GM19238 (cell line): ENCODE data around the gene FBXO8.
"Not testable (repeated sequence)": the region's sequence is repeated elsewhere in the genome, so short reads cannot be mapped to it uniquely, and the experiment has no call there.

ENCODE experiments used
- DNase-seq: peaks from one replicate; pipeline ENCODE4 v3.0.0; 2011; ENCODE audit warnings: low spot score; ENCODE audit not compliant: insufficient read length

FBXO8 gene

GRCh38 chr4:174284487-174284886 lies 1.0 kb upstream of the FBXO8 start:
- no peak for DNase-seq

- DNase-seq, result peak; percentile 62
These were observed 496 bp downstream of the FBXO8 start for GRCh38 chr4:174282836-174283506.

- DNase-seq, result no peak
These were observed 1.6 kb downstream of the FBXO8 start for GRCh38 chr4:174281901-174282300.

- no peak for DNase-seq
These were observed 2.2 kb downstream of the FBXO8 start for GRCh38 chr4:174281182-174281737.

GRCh38 chr4:174279433-174280155 lies 3.9 kb downstream of the FBXO8 start:
- DNase-seq, result no peak

GRCh38 chr4:174278467-174278866 lies 5.0 kb downstream of the FBXO8 start:
- DNase-seq, result no peak

- no peak for DNase-seq
These were observed 6.0 kb downstream of the FBXO8 start for GRCh38 chr4:174277433-174277832.

- no peak for DNase-seq
These were observed 8.4 kb downstream of the FBXO8 start for GRCh38 chr4:174275101-174275500.

GRCh38 chr4:174274436-174274835 lies 9.0 kb downstream of the FBXO8 start:
- DNase-seq, result no peak

GRCh38 chr4:174273930-174274329 lies 9.5 kb downstream of the FBXO8 start:
- DNase-seq, result no peak

- no peak for DNase-seq
These were observed 17.1 kb downstream of the FBXO8 start for GRCh38 chr4:174266416-174266815.

GRCh38 chr4:174265916-174266315 lies 17.6 kb downstream of the FBXO8 start:
- no peak for DNase-seq

- DNase-seq, result no peak
These were observed 20.1 kb downstream of the FBXO8 start for GRCh38 chr4:174263445-174263736.

- DNase-seq, result no peak
These were observed 20.6 kb downstream of the FBXO8 start for GRCh38 chr4:174262624-174263444.

GRCh38 chr4:174261432-174261831 lies 22.0 kb downstream of the FBXO8 start:
- not testable (repeated sequence) for DNase-seq

- DNase-seq, result no peak
These were observed 23.4 kb downstream of the FBXO8 start for GRCh38 chr4:174260099-174260498.

GRCh38 chr4:174259580-174259979 lies 23.9 kb downstream of the FBXO8 start:
- DNase-seq, result no peak

GRCh38 chr4:174256277-174256713 lies 27.2 kb downstream of the FBXO8 start:
- DNase-seq, result no peak

- no peak for DNase-seq
These were observed 27.7 kb downstream of the FBXO8 start for GRCh38 chr4:174255786-174256185.

- no peak for DNase-seq
These were observed 28.1 kb downstream of the FBXO8 start for GRCh38 chr4:174255374-174255773.

GRCh38 chr4:174254613-174255012 lies 28.9 kb downstream of the FBXO8 start:
- DNase-seq, result no peak

- DNase-seq, result no peak
These were observed 31.1 kb downstream of the FBXO8 start for GRCh38 chr4:174252412-174252811.
